GM19239 (cell line): ENCODE data around the gene CPD.
A peak's percentile ranks its signal among the peaks of the same experiment; 100 is the strongest.

ENCODE experiments used
- DNase-seq: peaks from one replicate; pipeline ENCODE4 v3.0.0; 2011; ENCODE audit warnings: low spot score; ENCODE audit not compliant: insufficient read length
- FAIRE-seq: peaks from 2 replicates; lab custom pipeline; 2011; peaks lifted over from hg19 to GRCh38; lab: Jason Lieb, UNC

Gene CPD

GRCh38 chr17:30477083-30477773 is 98.5 kb downstream of the CPD start, which contains the start of gene GOSR1:
GOSR1 (plus strand) TSS chr17:30477408; CDS start chr17:30477434, 26 bp downstream.
- FAIRE-seq = peak; percentile 98
- peak; percentile 80 for DNase-seq

GRCh38 chr17:30477774-30478115 is 99.0 kb downstream of the CPD start:
- FAIRE-seq (no peak), DNase-seq (no peak)

- DNase-seq (no peak), FAIRE-seq (no peak)
These were observed 103.8 kb downstream of the CPD start for GRCh38 chr17:30482555-30482954.

GRCh38 chr17:30483159-30483558 is 104.4 kb downstream of the CPD start:
- DNase-seq (no peak), FAIRE-seq (no peak)

- FAIRE-seq = no peak
- no peak for DNase-seq
These were observed 115.1 kb downstream of the CPD start for GRCh38 chr17:30493780-30494179.

GRCh38 chr17:30495586-30495985 is 116.9 kb downstream of the CPD start:
- FAIRE-seq (no peak), DNase-seq (no peak)

- no peak for DNase-seq
- no peak for FAIRE-seq
These were observed 124.8 kb downstream of the CPD start for GRCh38 chr17:30503558-30503957.

GRCh38 chr17:30505868-30506417 is 127.2 kb downstream of the CPD start:
- DNase-seq = no peak
- no peak for FAIRE-seq

GRCh38 chr17:30506481-30506880 is 127.8 kb downstream of the CPD start:
- FAIRE-seq (no peak), DNase-seq (no peak)

GRCh38 chr17:30513346-30513745 is 134.6 kb downstream of the CPD start:
- no peak for DNase-seq
- FAIRE-seq = no peak

- no peak for FAIRE-seq
- DNase-seq = no peak
These were observed 136.3 kb downstream of the CPD start for GRCh38 chr17:30514895-30515596.

- no peak for FAIRE-seq
- DNase-seq = no peak
These were observed 139.1 kb downstream of the CPD start for GRCh38 chr17:30517786-30518185.

GRCh38 chr17:30519166-30519565 is 140.4 kb downstream of the CPD start:
- DNase-seq = no peak
- no peak for FAIRE-seq
